HG03060 (cell line): ENCODE results near the gene CNBD2.
"Not testable (repeated sequence)": the region's sequence is repeated elsewhere in the genome, so short reads cannot be mapped to it uniquely, and the experiment has no call there.

Experiments used
- ATAC-seq: cut with Tn5 transposase; IDR thresholded peaks from one replicate; pipeline ENCODE4 v1.9.1; 2021; ENCODE audit warnings: low read depth, moderate number of reproducible peaks; ENCODE audit not compliant: unreplicated experiment

The CNBD2 gene

DNA sequence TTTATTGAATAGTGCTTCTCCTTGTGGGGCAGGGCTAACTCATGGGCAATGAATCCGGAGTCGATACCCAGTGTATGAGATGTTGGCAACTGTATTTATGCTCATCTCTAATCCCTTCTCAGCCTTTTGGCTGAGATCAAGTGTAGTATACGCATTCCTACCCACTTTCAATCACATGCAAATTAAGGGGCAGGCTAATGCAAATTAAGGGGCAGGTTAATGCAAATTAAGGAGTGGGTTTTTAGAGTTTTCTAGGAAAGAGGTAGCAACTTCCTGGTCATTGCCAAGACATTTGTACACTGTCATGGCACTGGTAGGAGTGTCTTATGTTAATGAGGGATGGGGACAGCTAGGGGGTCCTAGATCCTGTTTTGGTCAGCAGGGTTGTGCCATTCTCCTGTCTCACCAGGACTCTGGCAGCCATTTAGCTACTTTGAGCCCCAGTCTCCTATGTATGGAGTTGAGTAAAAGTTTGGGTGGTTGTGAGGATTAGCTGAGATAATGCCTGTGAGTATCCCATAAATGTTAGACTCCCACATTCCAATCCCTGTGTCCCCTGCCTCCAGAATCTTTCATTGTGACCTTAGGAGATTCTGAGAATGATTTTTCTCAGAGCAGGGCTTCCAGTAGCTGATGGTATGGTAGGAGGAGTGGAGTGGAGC is at the start of gene CNBD2:
Gene CNBD2, plus strand, starts transcription at position 612 of the 662 bp plus-strand sequence. CDS start 173 bp downstream, outside the sequence.
- ATAC-seq = no peak

DNA sequence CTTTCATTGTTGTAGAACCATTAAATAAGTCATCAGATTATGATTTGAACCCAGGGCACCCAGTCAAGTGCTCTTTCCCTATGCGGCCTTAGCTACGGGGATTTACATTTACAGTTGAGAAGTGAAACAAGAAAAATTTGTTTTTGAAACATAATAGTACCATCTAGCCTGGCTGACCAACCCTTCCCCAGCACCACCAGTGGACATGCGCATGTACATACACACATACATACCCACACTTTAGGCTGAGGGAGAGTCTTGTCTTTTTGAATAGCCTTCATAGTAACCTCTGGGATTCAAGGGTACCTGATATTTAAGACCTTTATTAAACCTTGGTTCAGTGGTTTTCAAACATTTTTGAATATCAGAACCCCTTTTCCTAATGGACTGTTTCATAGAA is 47.9 kb upstream of the CNBD2 start:
- ATAC-seq = no peak

DNA sequence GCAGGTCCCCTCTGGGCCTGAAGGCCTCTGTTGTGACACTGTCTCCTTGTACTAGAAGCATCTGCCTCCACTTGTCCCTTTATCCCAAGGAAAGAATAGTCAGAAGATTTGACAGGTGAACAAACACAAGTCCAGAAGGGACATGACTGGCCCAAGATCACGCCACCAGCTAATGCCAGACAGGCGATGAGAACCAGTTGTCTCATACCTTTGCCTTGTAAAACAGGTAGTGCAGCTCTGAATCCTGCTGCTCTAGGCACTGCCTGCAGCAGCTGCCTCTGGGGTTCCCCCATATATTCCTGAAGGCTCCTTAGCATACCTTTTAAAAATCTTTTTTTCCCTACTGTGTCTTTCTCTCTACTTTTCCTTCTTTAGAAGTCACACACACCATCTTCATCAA is 39.1 kb upstream of the CNBD2 start:
- no peak for ATAC-seq

GRCh38 chr20:35934050-35934449 is 34.3 kb upstream of the CNBD2 start:
- no peak for ATAC-seq

- no peak for ATAC-seq
These were observed 29.1 kb upstream of the CNBD2 start for GRCh38 chr20:35939264-35939663.

DNA sequence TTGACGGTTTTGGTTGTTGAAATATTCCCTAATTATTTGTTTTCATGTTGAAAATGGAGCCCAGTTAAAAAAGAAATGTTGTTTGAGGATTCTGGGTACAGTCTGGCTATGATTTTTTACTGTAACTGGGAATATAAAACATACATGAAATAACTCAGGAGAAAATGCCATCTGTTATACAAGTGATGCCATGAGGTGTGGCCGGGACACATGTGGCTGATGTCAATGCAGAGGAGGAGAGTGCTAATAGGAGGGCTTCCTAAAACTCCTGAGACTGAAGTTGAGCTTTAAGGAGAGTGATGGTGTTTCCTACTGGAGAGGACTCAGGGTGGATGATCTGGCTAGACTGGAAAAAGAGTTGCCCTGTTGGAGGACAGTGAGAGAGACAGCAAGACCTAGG is 26.8 kb upstream of the CNBD2 start:
- ATAC-seq = no peak

DNA sequence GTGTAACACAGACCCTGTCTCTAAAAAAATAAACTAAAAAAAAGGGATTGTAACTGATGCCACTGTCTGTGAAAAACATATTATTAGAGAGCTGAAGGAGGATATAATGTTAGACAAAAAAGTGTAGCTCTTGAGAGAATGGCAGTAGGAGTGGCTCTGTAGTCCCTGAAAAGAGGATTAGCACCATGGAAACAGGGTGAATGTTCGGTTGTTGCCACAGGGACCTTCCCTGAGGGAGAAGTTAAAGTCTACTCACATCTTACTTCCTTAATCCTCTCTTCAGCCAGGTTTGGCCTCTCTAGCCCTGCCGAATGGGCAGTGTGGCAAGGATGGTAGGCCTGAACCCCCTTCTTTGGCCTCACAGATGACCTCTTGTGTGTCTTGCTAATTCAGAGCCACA is 26.1 kb upstream of the CNBD2 start:
- no peak for ATAC-seq

GRCh38 chr20:35947489-35947888 is 20.9 kb upstream of the CNBD2 start:
- ATAC-seq = no peak

DNA sequence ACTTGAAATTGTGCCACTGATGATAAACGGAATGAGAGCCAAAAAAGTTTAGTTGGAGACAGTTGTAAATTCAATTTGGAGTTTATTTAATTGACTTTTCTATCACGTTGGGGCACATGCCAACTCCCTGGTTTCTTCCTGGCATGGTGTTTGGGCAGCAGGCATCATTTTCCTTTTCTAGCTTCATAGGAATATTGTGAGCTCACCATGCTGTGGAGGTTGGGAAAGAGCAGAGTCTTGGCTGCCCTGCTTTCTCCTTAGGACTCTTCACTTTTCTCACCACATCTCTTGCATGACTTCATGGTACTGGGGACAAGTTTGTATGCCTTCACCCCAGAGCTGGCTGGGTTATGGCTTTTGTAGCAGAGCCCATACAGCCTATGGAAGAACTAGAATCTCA is 20.5 kb upstream of the CNBD2 start:
- no peak for ATAC-seq

DNA sequence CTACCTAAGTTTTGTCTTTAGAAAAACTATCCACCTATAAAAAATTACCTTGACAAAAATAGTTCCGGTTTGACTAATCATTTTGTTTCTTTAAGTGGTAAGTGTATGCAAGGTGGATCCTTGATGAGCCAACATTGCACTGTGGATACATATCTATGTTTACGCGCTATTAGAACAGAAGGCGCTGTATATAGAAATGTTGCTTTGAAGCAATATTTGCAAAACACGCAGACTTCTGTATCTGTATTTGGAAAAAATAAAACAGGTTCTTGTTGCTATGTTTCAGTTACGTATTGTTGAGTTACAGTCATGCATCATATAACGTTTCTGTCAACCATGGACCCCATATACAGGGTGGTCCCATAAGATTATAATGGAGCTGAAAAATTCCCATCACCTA is 18.3 kb upstream of the CNBD2 start:
- no peak for ATAC-seq

DNA sequence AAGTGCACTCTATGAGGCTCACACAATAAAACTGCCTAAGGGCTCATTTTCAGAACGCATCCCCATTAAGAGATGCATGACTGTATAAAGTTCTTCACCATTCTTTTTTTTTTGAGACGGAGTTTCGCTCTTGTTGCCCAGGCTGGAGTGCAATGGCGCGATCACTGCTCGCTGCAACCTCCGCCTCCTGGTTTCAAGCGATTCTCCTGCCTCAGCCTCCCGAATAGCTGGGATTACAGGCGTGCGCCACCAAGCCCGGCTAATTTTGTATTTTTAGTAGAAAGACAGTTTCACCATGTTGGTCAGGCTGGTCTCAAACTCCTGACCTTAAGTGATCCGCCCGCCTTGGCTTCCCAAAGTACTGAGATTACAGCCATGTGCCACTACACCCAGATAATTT is 16.3 kb upstream of the CNBD2 start:
- not testable (repeated sequence) for ATAC-seq

- ATAC-seq = no peak
These were observed 15.7 kb upstream of the CNBD2 start for GRCh38 chr20:35952480-35953386.

DNA sequence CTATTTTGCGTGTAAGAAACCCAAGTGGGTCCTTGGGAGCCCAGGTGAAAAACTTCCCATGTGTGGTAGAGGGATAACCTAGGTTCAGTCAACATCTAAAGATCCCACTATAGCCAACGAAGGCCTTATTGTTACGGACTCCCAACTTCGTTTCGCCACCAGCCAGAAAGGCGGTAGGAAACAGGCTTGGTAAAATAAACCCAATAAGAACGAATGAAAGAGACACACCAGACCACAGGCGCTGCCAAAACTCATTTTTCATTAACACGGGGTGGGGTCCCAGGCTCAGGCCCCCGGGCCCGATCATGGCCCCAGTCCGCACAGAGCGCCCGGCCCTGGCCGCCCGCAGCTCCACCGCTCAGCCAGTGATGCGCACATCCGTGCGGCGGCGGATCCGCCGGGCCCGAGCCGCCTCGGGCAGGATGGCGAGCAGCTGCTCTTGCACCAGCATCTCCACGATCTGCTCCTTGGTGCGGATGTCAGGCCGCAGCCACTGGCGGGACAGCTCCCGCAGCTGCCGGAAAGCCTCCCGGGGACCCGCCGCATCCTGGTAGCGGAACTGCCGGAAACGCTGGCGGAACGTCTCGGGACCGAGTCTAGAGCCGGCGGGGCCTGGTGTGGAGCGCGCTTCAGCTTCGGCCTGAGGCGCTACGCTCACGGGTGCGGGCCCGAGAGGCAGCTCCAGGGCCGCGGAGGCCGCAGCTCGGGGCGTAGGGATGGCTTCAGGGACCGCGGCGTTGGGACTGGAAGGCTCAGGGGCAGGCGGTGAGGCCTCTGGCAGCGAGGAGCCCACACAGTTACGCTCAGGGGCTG is 14.8 kb upstream of the CNBD2 start:
- ATAC-seq = peak; percentile 9

DNA sequence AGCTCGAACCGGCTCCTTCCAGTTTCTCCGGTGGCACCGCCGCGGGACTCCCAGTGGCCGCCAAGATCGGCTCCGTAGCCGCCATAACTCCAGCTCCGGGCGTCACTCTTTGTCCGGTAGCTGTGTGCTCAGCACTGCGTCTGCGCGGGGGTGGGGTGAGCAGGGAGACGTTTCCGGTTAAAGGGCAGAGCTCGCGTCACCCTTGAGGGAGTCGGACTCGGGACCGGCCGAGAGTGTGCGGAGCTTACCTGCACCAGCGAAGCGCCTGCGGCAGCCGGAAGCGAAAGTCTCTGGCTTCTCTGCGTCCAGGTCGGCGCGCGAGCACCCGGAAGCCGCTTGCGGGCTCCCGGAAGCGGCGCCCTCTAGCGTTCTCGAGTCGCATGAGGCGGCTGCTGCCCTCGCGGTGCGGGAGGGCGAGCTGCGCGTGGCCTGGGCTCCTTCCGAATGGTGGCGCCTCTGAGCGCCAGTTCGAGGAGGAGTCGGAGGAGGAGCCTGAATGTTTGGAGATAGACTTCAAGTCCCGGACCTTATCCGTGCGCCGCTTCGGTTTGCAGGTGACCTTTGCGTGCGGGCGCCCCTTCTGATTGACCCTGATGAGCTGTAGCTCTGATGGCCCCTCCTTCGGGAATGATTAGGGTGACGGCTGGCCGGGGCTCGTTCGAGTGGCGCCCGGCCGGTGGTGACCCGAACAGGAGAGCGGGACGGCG is 14.0 kb upstream of the CNBD2 start, which contains the start of gene SCAND1:
Gene SCAND1, minus strand, starts transcription at position 303 of the 707 bp plus-strand sequence. Its CDS starts 218 bp downstream, at position 85.
- peak; percentile 85 for ATAC-seq

DNA sequence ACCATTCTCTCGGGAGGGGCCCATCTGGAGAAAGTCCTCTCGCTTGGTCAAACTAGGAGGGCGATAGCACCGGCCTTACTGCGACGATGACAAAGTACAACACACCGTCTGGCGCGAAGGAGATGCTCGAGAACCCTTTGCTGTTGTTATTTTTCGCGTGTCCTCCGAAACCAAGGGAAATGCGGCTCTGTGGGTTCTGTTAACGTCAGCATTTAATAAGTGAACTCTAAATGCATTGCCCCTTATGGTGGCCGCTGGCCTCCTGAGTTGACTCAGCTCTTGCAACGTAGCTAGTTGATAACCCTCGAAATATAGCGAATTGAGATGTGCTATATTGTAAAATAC is 13.5 kb upstream of the CNBD2 start:
- ATAC-seq = no peak

- no peak for ATAC-seq
These were observed 11.8 kb upstream of the CNBD2 start for GRCh38 chr20:35956616-35957015.

DNA sequence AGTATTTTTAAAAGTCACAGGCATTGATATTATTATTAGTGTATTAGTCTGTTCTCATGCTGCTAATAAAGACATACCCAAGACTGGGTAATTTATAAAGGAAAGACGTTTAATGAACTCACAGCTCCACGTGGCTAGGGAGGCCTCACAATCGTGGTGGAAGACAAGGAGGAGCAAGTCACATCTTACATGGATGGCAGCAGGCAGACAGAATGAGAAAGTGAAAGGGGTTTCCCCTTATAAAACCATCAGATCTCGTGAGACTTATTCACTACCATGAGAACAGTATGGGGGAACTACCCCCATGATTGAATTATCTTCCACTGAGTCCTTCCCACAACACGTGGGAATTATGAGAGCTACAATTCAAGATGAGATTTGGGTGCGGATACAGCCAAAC is 9.1 kb upstream of the CNBD2 start:
- ATAC-seq = not testable (repeated sequence)

DNA sequence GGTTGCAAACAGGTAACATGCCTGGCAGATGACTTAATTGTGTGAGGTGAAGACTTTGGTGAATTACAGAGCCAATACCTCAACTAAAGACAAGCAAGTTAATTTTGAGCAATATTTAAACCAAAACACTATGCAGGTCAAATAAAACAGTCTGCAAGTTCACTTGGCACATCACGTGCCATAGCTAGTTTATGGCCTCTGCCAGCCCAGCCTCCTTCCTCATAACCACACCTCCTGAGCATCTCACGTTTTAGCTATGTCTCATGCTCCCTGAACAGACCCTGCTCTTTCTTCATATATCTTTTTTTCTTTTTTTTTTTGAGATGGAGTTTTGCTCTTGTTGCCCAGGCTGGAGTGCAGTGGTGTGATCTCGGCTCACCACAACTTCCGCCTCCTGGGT is 4.5 kb upstream of the CNBD2 start:
- no peak for ATAC-seq

DNA sequence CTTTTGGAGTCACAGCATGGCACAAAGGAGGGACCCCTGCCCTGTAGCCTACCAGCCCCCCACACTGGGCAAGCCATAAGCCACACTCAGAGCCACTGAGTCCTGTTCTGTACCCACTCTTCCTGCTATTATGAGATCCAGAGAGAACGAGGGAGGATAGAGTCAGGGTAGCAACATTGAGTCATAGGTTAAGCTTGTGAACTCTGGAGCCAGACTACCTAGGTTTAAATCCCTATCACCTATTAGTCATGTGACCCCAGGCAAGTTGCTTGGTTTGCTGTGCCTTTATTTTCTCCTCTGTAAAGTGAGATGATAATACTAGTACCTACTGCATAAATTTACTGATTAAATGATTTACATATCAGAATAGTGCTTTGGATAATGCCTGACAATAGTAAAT is 540 bp downstream of the CNBD2 start:
- no peak for ATAC-seq

- no peak for ATAC-seq
These were observed 3.6 kb downstream of the CNBD2 start for GRCh38 chr20:35971981-35972380.
